Measurements from ENCODE around the gene NFATC1. TPM values are rescaled to one million over a fixed set of nuclear protein-coding genes. Genes with fewer than 3 reads are reported as not detected.

NFATC1 gene
- total RNA-seq, 3 donors from 2014 or later (not counting 1 experiment from before 2014, with no cell fraction given): 35.8 to 47.4 (median 37.1) TPM

- Mint-ChIP-seq H3K36me3 (no peaks in the 10 kb centered on the region), H3K9me3 (no peaks in the 10 kb centered on the region), H3K27me3 (ENCODE audit: low read depth in 2 of 2) (no peaks in the 10 kb centered on the region), H3K4me3 (no peak overlapping the region), H3K4me1 (peaks cover 13 to 20% of the 10 kb centered on the region in 2 donors), H3K27ac (no peak overlapping the region)
- H3K27ac ChIP-seq (ENCODE audit: low read length): no peak overlapping the region
- WGBS (ENCODE audit: insufficient coverage): 95% methylated on average over 33 of the region's 33 CpGs
- peaks cover 10% of the 10 kb centered on the region for H3K36me3 ChIP-seq (ENCODE audit: control insufficient read depth, insufficient read depth, low read length)
- TF ChIP-seq CTCF (IDR thresholded peaks at IDR 0.05): no peak
- H3K27me3 ChIP-seq (ENCODE audit: control insufficient read depth, insufficient read depth, low read length): no peaks in the 10 kb centered on the region
- H3K9me3 ChIP-seq (ENCODE audit: control insufficient read depth, insufficient read depth, low read length): no peaks in the 10 kb centered on the region
- intact Hi-C loops (cut with micrococcal nuclease): no loop called here
- H3K4me3 ChIP-seq (ENCODE audit: low read length): no peak overlapping the region
- DNase-seq: no peak
- H3K4me1 ChIP-seq (ENCODE audit: control insufficient read depth, insufficient read depth, low read length): peaks cover 10% of the 10 kb centered on the region
- ATAC-seq: peak in 1 of 3 donors; percentile 11
These were observed 36.8 kb downstream of the NFATC1 start for GRCh38 chr18:79432376-79433120.

GRCh38 chr18:79433431-79433830 lies 37.7 kb downstream of the NFATC1 start:
- peaks cover 6% of the 10 kb centered on the region for H3K4me1 ChIP-seq (ENCODE audit: control insufficient read depth, insufficient read depth, low read length)
- Mint-ChIP-seq H3K9me3 (no peaks in the 10 kb centered on the region), H3K27me3 (ENCODE audit: low read depth in 2 of 2) (no peaks in the 10 kb centered on the region), H3K27ac (no peak overlapping the region), H3K36me3 (no peaks in the 10 kb centered on the region), H3K4me1 (peaks cover 12 to 14% of the 10 kb centered on the region in 2 donors), H3K4me3 (no peak overlapping the region)
- no peak for TF ChIP-seq CTCF (IDR thresholded peaks at IDR 0.05)
- intact Hi-C loops (cut with micrococcal nuclease): no loop called here
- H3K36me3 ChIP-seq (ENCODE audit: control insufficient read depth, insufficient read depth, low read length): peaks cover 12% of the 10 kb centered on the region
- DNase-seq: no peak
- no peak for ATAC-seq
- H3K4me3 ChIP-seq (ENCODE audit: low read length): no peak overlapping the region
- H3K27ac ChIP-seq (ENCODE audit: low read length): no peak overlapping the region
- no peaks in the 10 kb centered on the region for H3K27me3 ChIP-seq (ENCODE audit: control insufficient read depth, insufficient read depth, low read length)
- 96% methylated on average over 27 of the region's 27 CpGs for WGBS (ENCODE audit: insufficient coverage)
- H3K9me3 ChIP-seq (ENCODE audit: control insufficient read depth, insufficient read depth, low read length): no peaks in the 10 kb centered on the region

- Mint-ChIP-seq H3K9me3 (no peaks in the 10 kb centered on the region), H3K4me3 (no peak overlapping the region), H3K27me3 (ENCODE audit: low read depth in 2 of 2) (no peaks in the 10 kb centered on the region), H3K36me3 (no peaks in the 10 kb centered on the region), H3K4me1 (peaks cover 5 to 20% of the 10 kb centered on the region in 2 donors), H3K27ac (no peak overlapping the region)
- TF ChIP-seq CTCF (IDR thresholded peaks at IDR 0.05): no peak
- Histone ChIP-seq H3K4me3 (ENCODE audit: low read length) (no peak overlapping the region), H3K9me3 (ENCODE audit: control insufficient read depth, insufficient read depth, low read length) (no peaks in the 10 kb centered on the region), H3K27ac (ENCODE audit: low read length) (no peak overlapping the region), H3K36me3 (ENCODE audit: control insufficient read depth, insufficient read depth, low read length) (peaks cover 14% of the 10 kb centered on the region), H3K27me3 (ENCODE audit: control insufficient read depth, insufficient read depth, low read length) (no peaks in the 10 kb centered on the region), H3K4me1 (ENCODE audit: control insufficient read depth, insufficient read depth, low read length) (peaks cover 15% of the 10 kb centered on the region)
- DNase-seq (no peak), ATAC-seq (no peak)
- WGBS (ENCODE audit: insufficient coverage): 87% methylated on average over 31 of the region's 31 CpGs
- intact Hi-C loops (cut with micrococcal nuclease): no loop called here
These were observed 39.1 kb downstream of the NFATC1 start for GRCh38 chr18:79434607-79435401.
